ENCODE data around the gene PGLYRP3.
"Not testable (repeated sequence)": the region's sequence is repeated elsewhere in the genome, so short reads cannot be mapped to it uniquely, and the experiment has no call there.

PGLYRP3 gene

DNA sequence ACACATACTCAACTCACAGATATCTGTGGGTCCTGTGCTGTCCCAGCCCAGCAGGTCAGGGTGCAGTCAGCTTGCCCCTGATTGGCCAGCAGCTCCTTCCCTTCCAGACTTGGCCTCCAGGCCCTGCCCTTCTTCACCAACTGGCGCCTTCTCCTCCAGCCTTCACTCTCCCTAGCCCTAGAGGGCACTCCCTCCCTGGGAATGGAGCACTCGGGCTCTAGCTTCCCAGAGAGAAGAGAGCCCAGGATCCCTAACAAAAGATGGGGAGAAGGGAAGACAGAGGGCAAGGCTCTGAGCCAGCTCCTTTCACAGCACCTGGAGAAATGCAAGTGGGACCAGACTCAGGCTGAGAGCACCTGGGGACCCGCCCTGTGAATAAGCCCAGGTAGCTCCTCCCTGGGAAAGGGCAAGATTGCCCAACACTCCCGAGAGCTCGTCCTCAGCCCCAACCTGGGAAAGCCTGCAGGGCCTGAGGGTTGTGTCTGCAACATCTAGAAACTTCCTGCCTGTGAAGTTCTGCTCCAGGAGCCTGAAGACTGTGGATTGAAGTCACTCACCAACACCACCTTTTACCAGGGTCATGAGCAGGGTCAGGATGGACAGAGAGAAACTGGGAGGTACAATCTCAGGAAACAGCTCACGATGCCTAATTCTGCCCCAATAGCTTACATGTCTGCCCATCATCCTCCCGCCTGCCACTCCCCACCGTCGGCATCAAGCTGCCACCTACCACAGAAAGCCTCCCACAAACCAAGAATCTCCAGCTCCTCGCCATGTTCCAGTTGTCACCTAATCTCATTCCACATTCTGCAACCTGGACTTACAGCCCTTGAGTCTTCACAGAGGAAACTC, 36.0 kb upstream of the PGLYRP3 start, which contains the start of gene PGLYRP4:
PGLYRP4 (minus strand) TSS at position 331 of the 852 bp plus-strand sequence. CDS start 909 bp downstream, outside the sequence.
- DNase-seq (ENCODE audit: low spot score), result no peak

DNA sequence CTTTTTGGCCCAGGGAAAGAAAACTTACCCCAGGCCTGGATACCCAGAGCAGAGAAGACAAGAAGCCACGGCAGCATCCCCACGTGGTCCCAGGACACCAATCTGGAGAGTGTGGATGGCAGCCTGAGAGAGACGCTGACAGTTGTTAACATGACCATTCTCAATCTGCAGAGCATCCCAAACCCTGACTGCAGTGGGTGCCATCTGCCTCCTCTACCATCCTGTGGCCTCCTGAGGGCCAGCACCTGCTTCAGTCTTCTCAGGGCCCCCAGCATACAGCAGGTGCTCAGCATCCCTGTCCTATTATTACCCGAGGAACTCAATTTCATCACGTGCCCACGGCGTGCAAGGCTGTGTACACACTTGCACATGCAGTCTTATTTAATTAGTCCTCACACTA, 35.1 kb upstream of the PGLYRP3 start:
- no peak for DNase-seq (ENCODE audit: low spot score)

DNA sequence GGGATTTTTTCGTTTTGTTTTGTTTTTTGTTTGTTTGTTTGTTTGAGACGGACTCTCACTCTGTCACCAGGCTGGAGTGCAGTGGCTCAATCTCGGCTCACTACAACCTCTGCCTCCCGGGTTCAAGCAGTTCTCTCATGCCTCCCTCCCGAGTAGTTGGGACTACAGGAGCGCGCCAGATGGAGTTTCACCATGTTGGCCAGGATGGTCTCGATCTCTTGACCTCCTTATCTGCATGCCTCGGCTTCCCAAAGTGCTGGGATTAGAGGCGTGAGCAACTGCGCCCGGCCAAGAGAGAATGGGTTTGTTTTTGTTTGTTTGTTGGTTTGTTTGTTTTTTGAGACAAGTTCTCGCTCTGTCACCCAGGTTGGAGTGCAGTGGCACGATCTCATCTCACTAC, 34.3 kb upstream of the PGLYRP3 start:
- DNase-seq (ENCODE audit: low spot score), result not testable (repeated sequence)

DNA sequence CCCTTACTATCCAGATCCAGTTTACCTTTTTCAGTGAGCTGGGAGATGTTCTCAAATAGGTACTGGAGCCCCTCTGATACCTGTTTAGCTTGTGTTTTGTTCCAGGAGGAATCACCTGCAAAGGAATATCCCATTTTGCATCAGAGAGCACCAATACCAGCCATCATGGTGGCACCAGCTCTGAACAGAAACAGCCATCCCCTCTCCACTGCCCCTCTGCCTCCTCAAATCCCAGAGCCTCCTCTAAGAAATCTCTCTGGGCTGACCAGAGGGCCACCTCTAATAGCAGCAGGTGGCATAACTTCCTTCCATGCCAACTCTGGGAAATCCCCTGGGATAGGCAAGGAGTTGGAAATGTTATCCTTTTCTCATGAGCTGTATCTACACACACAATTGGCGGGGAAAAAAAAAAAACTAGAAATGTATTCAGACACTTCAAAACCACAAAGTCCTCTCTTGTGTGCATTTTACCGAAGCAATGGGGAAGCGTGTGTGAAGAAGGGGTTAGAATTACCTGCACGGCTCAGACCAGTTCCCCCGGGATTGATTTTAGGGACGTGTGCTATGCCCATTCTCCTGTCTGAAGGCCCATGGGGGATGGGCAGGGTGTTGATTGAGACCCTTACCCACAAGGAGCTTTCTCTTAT, 33.4 kb upstream of the PGLYRP3 start:
- no peak for DNase-seq (ENCODE audit: low spot score)

DNA sequence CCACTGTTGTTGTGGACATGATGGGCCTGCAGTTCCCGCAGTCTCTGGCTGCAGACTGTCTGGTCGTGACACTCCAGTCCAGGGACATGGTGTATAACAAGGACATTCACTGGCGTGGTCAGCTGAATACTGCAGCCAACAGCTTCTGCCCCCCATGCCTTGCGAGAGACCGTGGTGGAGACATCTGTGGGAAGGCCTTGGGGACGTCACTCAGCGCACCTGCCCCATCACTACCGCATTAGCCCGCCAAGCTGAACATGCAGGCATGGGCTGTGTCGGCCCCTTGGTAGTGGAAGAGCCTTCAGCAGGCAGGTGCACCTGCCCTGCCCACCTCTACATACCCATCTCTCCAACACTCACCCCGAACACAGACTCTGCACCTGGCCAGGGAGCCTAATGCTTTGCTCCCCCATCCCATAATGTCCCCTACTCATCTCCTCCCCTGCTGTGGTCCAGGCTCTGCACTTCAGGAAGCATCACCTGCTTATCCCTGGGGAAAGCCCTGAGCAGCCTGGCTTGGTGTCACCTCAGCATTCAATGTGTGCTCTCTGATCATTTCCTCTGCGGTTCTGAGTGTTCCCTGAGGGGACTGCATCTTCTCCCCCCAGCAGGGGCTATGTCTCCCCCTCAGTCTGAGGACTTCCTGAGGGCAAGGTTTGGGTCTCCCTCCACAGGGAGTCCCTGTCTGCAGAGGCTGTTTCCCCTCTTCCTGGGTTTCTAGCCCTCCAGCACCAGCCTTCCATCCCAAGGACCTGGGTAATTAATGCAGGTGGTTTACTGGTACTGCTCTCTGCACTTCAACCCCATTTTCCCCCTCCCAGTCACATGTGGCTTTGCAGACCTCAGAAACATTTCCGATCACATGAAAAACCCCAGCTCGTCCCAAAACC, 32.7 kb upstream of the PGLYRP3 start:
- DNase-seq (ENCODE audit: low spot score), result no peak

DNA sequence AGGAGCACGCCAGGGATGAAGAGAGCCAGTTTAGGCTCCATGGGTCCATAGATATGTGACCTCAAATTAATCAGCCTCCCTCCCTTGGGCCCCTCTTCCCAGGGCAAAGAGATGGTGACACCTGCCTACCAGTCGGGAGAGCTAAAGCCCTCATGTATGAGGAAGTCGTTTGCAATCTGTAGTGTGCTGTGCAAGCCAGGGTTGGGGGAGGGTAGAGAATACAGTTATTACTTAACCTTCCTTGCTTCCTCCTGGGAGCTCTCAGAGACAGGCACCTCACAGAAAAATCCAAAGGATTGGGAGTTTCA, 31.9 kb upstream of the PGLYRP3 start:
- DNase-seq (ENCODE audit: low spot score), result no peak

DNA sequence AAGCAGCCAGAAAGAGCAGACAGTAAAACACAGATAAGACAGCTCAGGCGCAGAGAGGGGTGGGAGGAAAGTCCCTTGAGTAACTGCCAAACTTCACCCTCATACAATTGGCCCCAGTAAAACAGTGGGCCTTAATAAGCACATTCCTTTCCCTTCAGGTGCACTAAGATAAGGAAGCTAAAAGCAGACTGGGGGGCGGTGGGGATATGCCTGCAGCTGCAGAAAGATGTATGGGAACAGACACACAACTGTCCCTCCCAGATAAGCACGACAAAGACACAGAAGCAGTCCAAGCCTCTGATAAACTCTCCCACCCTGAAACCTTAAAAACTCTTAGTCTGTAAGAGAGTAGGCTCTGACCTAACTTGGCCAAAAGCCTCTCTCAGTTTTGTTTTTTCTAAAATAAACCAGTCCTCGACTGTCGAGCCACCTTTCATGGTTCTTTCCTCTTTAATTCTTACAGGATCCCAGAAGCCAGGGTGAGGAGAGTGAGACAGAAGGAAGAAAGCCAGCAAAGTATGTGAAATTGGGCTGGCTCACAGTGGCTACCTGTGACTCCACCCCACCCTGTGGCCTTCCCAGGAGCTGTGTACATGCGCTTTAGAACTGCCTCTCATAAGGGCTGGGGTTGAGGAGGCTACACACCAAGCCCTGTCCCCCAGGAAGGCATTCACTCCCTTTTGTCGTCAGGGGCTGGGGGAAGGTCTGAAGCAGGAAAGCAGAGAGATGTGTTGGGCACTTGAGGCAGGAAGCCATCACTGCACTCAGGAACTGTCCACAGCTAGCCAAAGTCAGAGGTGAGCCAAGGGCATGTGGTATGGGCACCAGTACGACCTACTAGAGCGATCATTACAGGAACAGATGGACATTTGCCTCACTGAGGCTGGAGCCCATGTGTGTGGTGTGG, 31.3 kb upstream of the PGLYRP3 start:
- no peak for DNase-seq (ENCODE audit: low spot score)

DNA sequence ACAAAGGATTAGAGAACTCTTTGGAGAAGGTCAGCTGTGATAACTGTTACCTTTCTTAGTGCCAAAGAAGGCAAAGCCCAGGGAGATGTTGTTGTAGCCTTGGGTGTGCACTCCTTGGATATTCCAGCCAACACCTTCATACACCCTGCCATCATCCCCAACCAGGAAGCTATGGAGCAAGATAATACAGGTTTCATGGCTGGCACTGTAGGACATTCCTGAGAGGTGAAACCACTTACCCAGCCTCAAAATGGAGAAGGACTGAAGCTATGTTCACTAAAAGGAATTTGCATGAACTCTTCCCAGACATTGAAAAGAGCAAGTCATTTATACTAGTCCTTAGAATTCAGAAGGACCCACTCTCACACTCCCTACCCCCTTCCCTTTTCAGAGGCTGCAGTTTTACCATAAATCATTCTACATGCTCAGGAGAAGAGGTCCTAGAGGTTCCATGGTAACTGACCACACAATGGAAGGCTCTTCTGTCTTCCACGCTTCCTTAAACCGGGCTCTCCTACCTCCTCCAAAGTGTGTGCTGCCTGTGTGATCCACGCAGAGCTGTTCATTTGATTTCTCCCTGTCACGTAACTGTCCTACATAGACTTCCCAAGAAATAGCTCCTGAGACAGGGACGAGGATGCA, 30.4 kb upstream of the PGLYRP3 start:
- DNase-seq (ENCODE audit: low spot score), result no peak

DNA sequence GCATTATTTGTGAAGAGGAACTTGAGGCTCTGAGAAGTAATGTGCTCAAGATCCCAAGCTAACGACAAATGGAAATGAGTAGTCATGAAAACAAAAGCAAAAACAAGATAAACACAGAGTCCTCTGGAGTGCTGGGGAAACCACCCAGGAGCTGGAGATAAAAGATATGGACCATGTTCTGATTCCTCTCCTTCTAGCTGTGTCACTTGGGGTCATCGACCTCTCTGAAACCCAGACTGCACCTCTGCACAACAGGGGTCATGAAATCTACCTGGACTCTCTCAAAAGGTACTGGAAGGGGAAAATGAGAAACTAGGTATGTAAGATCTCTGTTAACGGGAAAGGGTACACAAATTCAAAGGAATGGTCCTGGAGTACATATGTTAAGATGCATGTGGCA, 29.4 kb upstream of the PGLYRP3 start:
- no peak for DNase-seq (ENCODE audit: low spot score)

DNA sequence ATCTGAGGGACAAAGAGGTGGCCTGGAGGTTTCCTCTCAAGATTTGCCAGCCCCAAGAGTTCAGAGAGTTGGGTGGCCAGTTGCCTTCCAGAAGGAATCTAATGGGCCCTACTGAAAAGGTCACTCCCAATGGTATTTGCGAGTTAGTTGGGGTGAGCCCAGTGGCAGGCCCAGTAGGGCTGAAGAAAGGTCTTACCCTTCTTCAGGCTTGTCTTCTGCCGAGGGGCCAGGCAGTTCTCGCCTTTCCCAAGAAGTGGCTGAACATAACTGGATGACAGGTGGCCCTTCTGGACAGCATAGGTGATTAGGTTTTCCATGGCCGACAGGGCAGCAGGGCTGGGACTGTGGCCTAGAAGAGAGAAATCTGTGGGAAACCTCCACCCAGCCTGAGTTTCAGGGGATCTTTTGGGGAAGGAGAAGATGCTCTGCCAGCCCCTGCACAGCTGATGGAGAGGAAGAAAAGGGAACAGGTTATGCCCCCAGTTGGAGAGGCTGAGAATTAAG, 28.7 kb upstream of the PGLYRP3 start:
- DNase-seq (ENCODE audit: low spot score), result no peak

DNA sequence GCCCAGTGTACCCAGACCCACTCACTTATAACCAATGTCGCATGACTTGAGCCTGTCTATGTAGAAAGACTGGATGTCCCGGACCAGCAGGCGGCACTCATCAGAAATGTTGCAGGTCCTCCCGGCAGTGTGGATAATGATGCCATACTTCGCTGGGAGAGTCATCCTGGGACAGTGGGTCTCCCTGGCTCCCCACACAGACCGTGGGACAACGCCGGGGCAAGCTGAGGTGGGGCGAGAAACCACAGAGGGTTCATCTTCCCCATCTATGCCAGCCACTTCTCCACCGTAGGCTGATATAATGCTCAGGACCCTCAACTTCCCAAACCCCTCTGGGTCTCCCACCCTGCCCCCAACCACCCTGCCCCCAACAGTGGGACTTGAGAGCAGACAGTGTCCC, 27.6 kb upstream of the PGLYRP3 start:
- no peak for DNase-seq (ENCODE audit: low spot score)

DNA sequence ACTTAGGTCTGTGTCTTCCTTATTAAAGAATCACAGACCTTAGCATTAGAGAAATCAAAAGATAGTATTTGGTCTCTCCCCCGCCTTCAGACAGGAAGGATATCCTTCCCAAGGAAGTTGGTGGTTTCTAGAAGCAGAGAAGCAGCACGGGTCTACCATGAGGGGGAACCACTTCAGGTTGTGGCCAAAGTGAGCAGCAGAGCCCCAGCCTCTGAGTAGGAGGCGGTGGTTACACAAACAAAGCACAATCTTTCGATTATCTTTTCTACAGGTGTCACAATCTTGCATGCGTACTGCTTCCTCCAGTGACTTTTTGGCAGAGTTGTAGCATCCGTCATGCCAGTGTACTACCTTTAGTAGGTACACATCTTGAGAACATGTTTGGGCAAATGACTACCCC, 27.1 kb upstream of the PGLYRP3 start:
- DNase-seq (ENCODE audit: low spot score), result no peak

DNA sequence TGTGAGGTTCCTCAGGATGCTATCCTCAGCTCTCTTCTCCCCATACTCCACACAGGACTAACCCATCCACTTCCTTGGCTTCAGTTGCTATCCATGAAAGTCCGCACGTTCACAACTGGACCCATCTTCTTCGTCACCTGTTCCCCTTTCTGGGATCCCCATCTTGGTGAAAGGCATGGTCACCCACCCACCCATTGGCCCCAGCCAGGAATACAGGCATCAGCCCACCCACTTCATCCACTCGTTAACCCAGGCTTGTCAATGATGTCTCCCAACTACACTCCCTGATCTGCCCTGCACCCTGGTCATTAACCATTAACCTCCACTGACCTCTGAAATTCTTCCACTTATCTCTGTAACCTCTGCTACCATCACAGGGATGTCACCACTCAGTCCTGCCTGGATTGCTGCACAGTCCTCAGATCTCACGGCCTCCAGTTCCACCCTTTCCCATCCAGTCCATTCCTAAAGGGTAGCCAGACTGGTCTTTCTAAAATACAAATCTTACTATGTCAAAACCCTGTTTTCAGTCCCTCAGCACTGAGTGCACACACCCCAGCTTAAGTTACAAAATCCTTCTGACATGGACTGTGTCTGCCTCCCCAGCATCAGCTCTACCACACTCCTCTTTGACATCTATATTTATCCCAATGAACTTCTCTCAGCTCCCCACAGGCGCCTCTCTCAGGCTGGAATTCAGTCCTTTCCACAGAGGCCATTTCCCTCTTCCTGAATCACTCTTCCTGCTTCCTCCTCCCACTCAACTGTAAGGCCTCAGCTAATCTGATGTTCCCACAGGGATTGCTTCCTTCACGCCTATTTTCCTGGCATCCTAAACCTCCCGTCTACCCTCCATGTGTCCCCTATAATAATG, 25.5 kb upstream of the PGLYRP3 start:
- DNase-seq (ENCODE audit: low spot score), result no peak

DNA sequence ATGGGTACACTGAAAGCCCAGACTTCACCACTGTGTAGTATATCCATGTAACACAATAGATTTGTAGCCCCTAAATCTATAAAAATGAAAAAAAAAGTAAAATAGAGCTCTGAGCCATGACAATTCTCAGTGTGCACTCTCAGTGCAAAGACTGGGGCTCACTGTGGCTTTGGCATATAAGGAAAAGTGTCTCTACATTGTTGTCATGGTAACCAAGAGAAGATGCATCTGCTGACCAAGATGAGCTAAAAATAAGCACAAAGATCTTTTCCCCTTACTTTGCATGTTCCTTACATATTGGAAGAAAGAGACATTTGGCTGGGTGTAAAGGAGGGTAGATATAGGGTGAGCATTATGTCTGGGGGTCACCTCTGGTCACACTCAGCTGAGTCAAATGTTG, 23.9 kb upstream of the PGLYRP3 start:
- no peak for DNase-seq (ENCODE audit: low spot score)

DNA sequence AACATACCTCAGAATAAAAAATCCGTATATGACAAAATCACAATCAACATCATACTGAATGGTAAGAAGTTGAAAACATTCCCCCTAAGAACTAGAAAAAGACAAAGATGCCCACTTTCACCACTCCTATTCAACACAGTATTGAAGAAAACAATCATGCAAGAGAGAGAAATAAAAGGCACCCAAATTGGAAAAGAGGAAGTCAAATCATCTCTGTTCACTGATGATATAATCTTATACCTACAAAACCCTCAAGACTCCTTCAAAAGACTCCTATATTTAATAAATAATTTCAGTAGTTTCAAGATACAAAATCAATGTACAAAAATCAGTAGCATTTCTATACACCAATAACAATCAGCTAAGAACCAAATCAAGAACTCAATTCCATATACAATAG, 21.1 kb upstream of the PGLYRP3 start:
- DNase-seq (ENCODE audit: low spot score), result no peak

DNA sequence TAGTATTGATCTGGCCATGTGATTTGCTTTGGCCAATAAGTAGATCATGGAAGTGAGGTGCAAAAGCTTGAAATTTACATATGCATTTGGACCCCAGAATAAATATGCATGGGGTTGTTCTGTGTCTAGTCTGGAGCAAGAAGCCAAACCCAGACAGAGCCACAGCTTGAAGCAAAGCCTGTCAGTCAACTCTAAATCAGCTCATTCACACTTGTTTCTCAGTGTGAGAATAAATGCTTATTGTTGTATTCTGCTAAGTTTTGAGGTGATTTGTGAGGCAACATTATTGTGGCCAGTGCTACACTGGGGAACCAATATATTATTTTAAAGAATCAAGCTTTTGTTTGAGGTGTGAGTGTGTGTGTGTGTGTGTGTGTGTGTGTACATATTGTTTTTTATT, 12.2 kb upstream of the PGLYRP3 start:
- DNase-seq (ENCODE audit: low spot score), result no peak

DNA sequence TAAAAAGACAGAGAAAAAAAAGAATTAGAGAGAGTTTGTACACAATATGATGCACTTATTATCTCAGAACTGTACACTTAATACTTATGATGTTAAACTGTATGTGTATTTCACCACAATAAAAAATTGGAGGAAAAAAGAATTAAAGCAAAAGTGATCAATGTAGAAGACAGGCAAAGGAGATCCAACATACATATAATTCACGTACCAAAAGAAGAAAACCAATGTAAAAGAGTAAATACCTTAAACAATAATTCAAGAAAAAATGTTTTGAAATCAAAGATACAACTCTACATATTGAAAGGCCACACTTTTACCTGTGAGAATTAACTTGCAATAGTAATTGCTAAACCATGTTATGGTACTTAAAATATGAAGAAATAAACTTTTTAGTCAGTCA, 9.8 kb upstream of the PGLYRP3 start:
- DNase-seq (ENCODE audit: low spot score), result no peak

DNA sequence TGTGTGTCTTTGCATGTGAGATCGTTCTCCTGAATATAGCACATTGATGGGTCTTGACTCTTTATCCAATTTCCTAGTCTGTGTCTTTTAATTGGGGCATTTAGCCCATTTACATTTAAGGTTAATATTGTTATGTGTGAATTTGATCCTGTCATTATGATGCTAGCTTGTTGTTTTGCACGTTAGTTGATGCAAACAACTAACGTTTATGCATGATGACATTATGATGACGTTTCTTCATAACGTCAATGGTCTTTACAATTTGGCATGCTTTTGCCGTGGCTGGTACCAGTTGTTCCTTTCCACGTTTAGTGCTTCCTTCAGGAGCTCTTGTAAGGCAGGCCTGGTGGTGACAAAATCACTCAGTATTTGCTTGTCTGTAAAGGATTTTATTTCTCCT, 5.4 kb upstream of the PGLYRP3 start:
- not testable (repeated sequence) for DNase-seq (ENCODE audit: low spot score)

DNA sequence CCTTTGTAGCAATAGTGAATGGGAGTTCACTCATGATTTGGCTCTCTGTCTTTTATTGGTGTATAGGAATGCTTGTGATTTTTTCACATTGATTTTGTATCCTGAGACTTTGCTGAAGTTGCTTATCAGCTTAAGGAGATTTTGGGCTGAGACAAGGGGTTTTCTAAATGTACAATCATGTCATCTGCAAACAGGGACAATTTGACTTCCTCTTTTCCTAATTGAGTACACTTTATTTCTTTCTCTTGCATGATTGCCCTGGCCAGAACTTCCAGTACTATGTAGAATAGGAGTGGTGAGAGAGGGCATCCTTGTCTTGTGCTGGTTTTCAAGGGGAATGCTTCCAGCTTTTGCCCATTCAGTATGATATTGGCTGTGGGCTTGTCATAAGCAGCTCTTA, 3.3 kb upstream of the PGLYRP3 start:
- not testable (repeated sequence) for DNase-seq (ENCODE audit: low spot score)

DNA sequence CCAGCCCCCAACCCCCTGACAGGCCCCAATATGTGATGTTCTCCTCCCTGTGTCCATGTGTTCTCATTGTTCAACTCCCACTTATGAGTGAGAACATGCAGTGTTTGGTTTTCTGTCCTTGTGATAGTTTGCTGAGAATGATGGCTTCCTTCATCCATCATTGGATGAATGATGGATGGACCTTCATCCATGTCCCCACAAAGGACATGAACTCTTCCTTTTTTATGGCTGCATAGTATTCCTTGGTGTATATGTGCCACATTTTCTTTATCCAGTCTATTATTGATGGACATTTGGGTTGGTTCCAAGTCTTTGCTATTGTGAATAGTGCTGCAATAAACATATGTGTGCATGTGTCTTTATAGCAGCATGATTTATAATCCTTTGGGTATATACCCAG, 1.6 kb upstream of the PGLYRP3 start:
- not testable (repeated sequence) for DNase-seq (ENCODE audit: low spot score)

Data from COLO829 (cell line).